ENCODE results near the gene PDE10A.

- no peak for TF ChIP-seq CTCF (IDR thresholded peaks at IDR 0.05; ENCODE audit: poor library complexity)
- TF ChIP-seq EZH2phosphoT487 (IDR thresholded peaks at IDR 0.05; ENCODE audit: low read depth, severe bottlenecking, unreplicated experiment): no peak
- no peak for TF ChIP-seq EZH2 (IDR thresholded peaks at IDR 0.05; ENCODE audit: borderline replicate concordance)
Measured at GRCh38 chr6:165627366-165627765, 35.7 kb downstream of the PDE10A start.
